ENCODE measurements around the gene DHRS11. TPM values are rescaled to one million over a fixed set of nuclear protein-coding genes. Genes with fewer than 3 reads are reported as not detected.
A peak's percentile ranks its signal among the peaks of the same experiment; 100 is the strongest.

The DHRS11 gene
- polyA plus RNA-seq, 3 donors, result 1.2 to 4.3 (median 2.7) TPM

DNA sequence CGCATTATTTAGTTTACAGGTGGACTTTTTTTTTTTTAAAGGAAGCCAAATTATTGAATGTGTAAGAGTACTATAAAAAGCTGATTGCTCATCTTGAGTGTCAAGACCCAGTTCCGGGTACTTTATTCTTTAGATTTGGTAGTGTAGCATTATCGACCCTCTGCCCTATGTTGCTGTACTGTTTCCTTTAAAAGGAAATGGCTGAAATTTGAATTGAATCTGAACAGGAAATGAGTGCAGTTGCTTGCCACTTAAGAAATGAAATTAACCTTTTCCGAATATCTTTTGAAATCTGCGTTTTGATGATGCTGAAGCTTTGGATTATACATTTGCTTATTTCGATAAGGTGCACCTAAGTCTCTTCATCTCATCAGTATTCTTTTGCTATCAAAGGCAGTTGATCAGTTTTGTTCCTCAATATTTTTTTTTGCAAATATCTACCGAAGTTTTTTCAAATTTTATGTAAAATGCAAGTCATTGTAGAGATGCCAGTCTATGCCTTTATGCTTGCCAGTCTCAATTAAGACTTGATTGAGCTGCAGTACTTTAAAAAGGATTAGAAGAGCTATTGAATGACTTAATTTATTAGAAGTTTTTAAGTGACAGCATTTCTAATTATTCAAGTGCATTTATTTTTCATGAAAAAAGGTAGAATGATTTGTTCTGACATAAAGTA is 45.1 kb upstream of the DHRS11 start:
- H3K79me2 ChIP-seq (ENCODE audit: insufficient read depth, low read length), result peaks cover 86% of the 10 kb centered on the region
- no peak for DNase-seq
- peaks cover 0 to 13% of the 10 kb centered on the region in 2 donors for H3K36me3 ChIP-seq (replicated peaks in 1 of 2; ENCODE audit: control insufficient read depth in 1 of 2, insufficient read depth in 2 of 2, low read length in 2 of 2)
- no peaks in the 10 kb centered on the region for H3K27me3 ChIP-seq (ENCODE audit: control insufficient read depth in 2 of 2, insufficient read depth in 2 of 2, low read length in 2 of 2)
- H3K4me1 ChIP-seq (ENCODE audit: control insufficient read depth in 1 of 2, insufficient read depth in 2 of 2, low read length in 2 of 2), result peaks cover 57 to 67% of the 10 kb centered on the region in 2 donors
- no peaks in the 10 kb centered on the region for H3K27me3 Mint-ChIP-seq (ENCODE audit: low read depth in 3 of 3)
- H3K36me3 Mint-ChIP-seq, result peaks cover 5 to 12% of the 10 kb centered on the region in 2 donors
- peak overlapping the region; percentile 88 to 97 for H3K27ac ChIP-seq (ENCODE audit: low read depth in 1 of 2, low read length in 2 of 2)
- H3K4me1 Mint-ChIP-seq, result peaks cover 52% of the 10 kb centered on the region
- TF ChIP-seq, protein P1, sequence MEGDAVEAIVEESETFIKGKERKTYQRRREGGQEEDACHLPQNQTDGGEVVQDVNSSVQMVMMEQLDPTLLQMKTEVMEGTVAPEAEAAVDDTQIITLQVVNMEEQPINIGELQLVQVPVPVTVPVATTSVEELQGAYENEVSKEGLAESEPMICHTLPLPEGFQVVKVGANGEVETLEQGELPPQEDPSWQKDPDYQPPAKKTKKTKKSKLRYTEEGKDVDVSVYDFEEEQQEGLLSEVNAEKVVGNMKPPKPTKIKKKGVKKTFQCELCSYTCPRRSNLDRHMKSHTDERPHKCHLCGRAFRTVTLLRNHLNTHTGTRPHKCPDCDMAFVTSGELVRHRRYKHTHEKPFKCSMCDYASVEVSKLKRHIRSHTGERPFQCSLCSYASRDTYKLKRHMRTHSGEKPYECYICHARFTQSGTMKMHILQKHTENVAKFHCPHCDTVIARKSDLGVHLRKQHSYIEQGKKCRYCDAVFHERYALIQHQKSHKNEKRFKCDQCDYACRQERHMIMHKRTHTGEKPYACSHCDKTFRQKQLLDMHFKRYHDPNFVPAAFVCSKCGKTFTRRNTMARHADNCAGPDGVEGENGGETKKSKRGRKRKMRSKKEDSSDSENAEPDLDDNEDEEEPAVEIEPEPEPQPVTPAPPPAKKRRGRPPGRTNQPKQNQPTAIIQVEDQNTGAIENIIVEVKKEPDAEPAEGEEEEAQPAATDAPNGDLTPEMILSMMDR (IDR thresholded peaks at IDR 0.05), result no peak
- H3K9me3 Mint-ChIP-seq, result peaks cover 0 to 2% (median 0%) of the 10 kb centered on the region in 7 donors
- intact Hi-C loops (cut with micrococcal nuclease), result loop anchor here (5.0 to 10.0 kb wide), 2 partner anchors 46 to 408 kb away; partner anchors contain the start of gene DHRS11 (in 1 of the 2)
- WGBS (ENCODE audit: insufficient coverage), result 5% methylated on average over 4 of the region's 7 CpGs
- H2AFZ ChIP-seq (ENCODE audit: insufficient read depth, low read depth, low read length, poor library complexity, severe bottlenecking), result no peak overlapping the region
- peak overlapping the region; percentile 93 to 98 (median 96) for H3K27ac Mint-ChIP-seq
- H3K9ac ChIP-seq (ENCODE audit: insufficient read depth, low read length, poor library complexity, severe bottlenecking), result peak overlapping the region; percentile 97
- H3K4me3 Mint-ChIP-seq, result peak overlapping the region; percentile 87 to 92
- peak overlapping the region; percentile 68 to 96 (median 88) for H3K4me3 ChIP-seq (replicated peaks in 1 of 3; ENCODE audit: low read depth in 2 of 3, low read length in 3 of 3)
- H4K20me1 ChIP-seq (ENCODE audit: insufficient read depth, low read length), result peaks cover 60% of the 10 kb centered on the region
- peak overlapping the region; percentile 96 for H3K4me2 ChIP-seq (replicated peaks; ENCODE audit: extremely low read depth, low read length, poor library complexity, severe bottlenecking)
- no peaks in the 10 kb centered on the region for H3K9me3 ChIP-seq (replicated peaks in 1 of 2; ENCODE audit: control insufficient read depth in 1 of 2, insufficient read depth in 1 of 2, low read length in 2 of 2)

GRCh38 chr17:36547776-36548175 is 43.9 kb upstream of the DHRS11 start:
- Histone ChIP-seq H3K9me3 (replicated peaks in 1 of 2; ENCODE audit: control insufficient read depth in 1 of 2, insufficient read depth in 1 of 2, low read length in 2 of 2) (no peaks in the 10 kb centered on the region), H3K27ac (ENCODE audit: low read depth in 1 of 2, low read length in 2 of 2) (peak overlapping the region in 1 of 2 donors; percentile 97), H3K4me3 (replicated peaks in 1 of 3; ENCODE audit: low read depth in 2 of 3, low read length in 3 of 3) (peak overlapping the region in 1 of 3 experiments; percentile 96), H3K27me3 (ENCODE audit: control insufficient read depth in 2 of 2, insufficient read depth in 2 of 2, low read length in 2 of 2) (no peaks in the 10 kb centered on the region), H3K4me2 (replicated peaks; ENCODE audit: extremely low read depth, low read length, poor library complexity, severe bottlenecking) (peak overlapping the region; percentile 96), H3K79me2 (ENCODE audit: insufficient read depth, low read length) (peaks cover 89% of the 10 kb centered on the region), H4K20me1 (ENCODE audit: insufficient read depth, low read length) (peaks cover 73% of the 10 kb centered on the region), H3K4me1 (ENCODE audit: control insufficient read depth in 1 of 2, insufficient read depth in 2 of 2, low read length in 2 of 2) (peaks cover 57 to 67% of the 10 kb centered on the region in 2 donors), H3K36me3 (replicated peaks in 1 of 2; ENCODE audit: control insufficient read depth in 1 of 2, insufficient read depth in 2 of 2, low read length in 2 of 2) (peaks cover 0 to 16% of the 10 kb centered on the region in 2 donors), H3K9ac (ENCODE audit: insufficient read depth, low read length, poor library complexity, severe bottlenecking) (no peak overlapping the region), H2AFZ (ENCODE audit: insufficient read depth, low read depth, low read length, poor library complexity, severe bottlenecking) (no peak overlapping the region)
- Mint-ChIP-seq H3K9me3 (peaks cover 0 to 2% (median 0%) of the 10 kb centered on the region in 7 donors), H3K4me3 (no peak overlapping the region), H3K36me3 (peaks cover 5 to 16% of the 10 kb centered on the region in 2 donors), H3K27me3 (ENCODE audit: low read depth in 3 of 3) (no peaks in the 10 kb centered on the region), H3K27ac (peak overlapping the region in 5 of 7 donors; percentile 63 to 88 (median 68)), H3K4me1 (peaks cover 52% of the 10 kb centered on the region)
- intact Hi-C loops (cut with micrococcal nuclease), result loop anchor here (5.0 to 10.0 kb wide), 2 partner anchors 45 to 407 kb away; partner anchors contain the start of gene DHRS11 (in 1 of the 2)
- no peak for DNase-seq
- TF ChIP-seq, protein P1 (IDR thresholded peaks at IDR 0.05), result no peak
